ENCODE results near the gene KCNK7.

The KCNK7 gene

GRCh38 chr11:65595543-65596281, at the start of gene KCNK7:
Gene KCNK7, minus strand, starts transcription at chr11:65595800. Its CDS starts 28 bp downstream, at chr11:65595772.
- 0 out of 3 replicates have a peak, but pooled peaks have one; percentile 1 for ATAC-seq (ENCODE audit: insufficient read depth, low read depth)
- no peak within 1 kb of the TSS for H3K27ac ChIP-seq (ENCODE audit: low read length)

GRCh38 chr11:65644837-65645236, 49.2 kb upstream of the KCNK7 start:
- DNase-seq = no peak
- Histone ChIP-seq H3K4me2 (ENCODE audit: insufficient read depth, low read length) (no peak overlapping the region), H3K4me3 (ENCODE audit: low read depth in 1 of 2, low read length in 2 of 2) (no peak overlapping the region), H3K4me1 (ENCODE audit: insufficient read depth, low read length) (peaks cover 6% of the 10 kb centered on the region), H3K79me2 (ENCODE audit: insufficient read depth, low read length) (no peaks in the 10 kb centered on the region), H3K27me3 (ENCODE audit: insufficient read depth, low read length, poor library complexity) (no peaks in the 10 kb centered on the region), H3K9me3 (ENCODE audit: insufficient read depth, low read length, severe bottlenecking) (no peaks in the 10 kb centered on the region), H3K9ac (ENCODE audit: low read depth, low read length) (no peak overlapping the region), H3K36me3 (ENCODE audit: insufficient read depth, low read length) (peaks cover 35% of the 10 kb centered on the region), H2AFZ (ENCODE audit: low read depth, low read length) (no peak overlapping the region), H3K27ac (ENCODE audit: low read length) (no peak overlapping the region), H4K20me1 (ENCODE audit: insufficient read depth, low read length) (no peaks in the 10 kb centered on the region)
- ATAC-seq (ENCODE audit: insufficient read depth, low read depth) = no peak
- TF ChIP-seq CTCF (IDR thresholded peaks at IDR 0.05; ENCODE audit: borderline replicate concordance, extremely low read depth, low read length, poor library complexity, severe bottlenecking) (no peak), EZH2 (IDR thresholded peaks at IDR 0.05; ENCODE audit: borderline replicate concordance, low read depth, low read length, severe bottlenecking) (no peak)

More at GRCh38 chr11:65595543-65596281, at the start of gene KCNK7:
- no peak within 1 kb of the TSS for H3K4me3 ChIP-seq (ENCODE audit: low read depth in 1 of 2, low read length in 2 of 2)
- no peak within 1 kb of the TSS for H2AFZ ChIP-seq (ENCODE audit: low read depth, low read length)
- no peak within 1 kb of the TSS for H3K9ac ChIP-seq (ENCODE audit: low read depth, low read length)
- no peak for DNase-seq
- no peaks in the 10 kb centered on the region; the same call in 1 of the 2 replicates for H4K20me1 ChIP-seq (ENCODE audit: insufficient read depth, low read length)
- TF ChIP-seq EZH2 (IDR thresholded peaks at IDR 0.05; ENCODE audit: borderline replicate concordance, low read depth, low read length, severe bottlenecking) (no peak), CTCF (IDR thresholded peaks at IDR 0.05; ENCODE audit: borderline replicate concordance, extremely low read depth, low read length, poor library complexity, severe bottlenecking) (no peak)
- H3K27me3 ChIP-seq (ENCODE audit: insufficient read depth, low read length, poor library complexity) = no peaks in the 10 kb centered on the region
- no peaks in the 10 kb centered on the region for H3K79me2 ChIP-seq (ENCODE audit: insufficient read depth, low read length)
- no peaks in the 10 kb centered on the region for H3K9me3 ChIP-seq (ENCODE audit: insufficient read depth, low read length, severe bottlenecking)
- H3K4me2 ChIP-seq (ENCODE audit: insufficient read depth, low read length) = no peak within 1 kb of the TSS
- H3K36me3 ChIP-seq (ENCODE audit: insufficient read depth, low read length) = peaks cover 40% of the 10 kb centered on the region
- H3K4me1 ChIP-seq (ENCODE audit: insufficient read depth, low read length) = no peaks in the 10 kb centered on the region

- Histone ChIP-seq H3K27ac (ENCODE audit: low read length) (no peak overlapping the region), H3K9me3 (ENCODE audit: insufficient read depth, low read length, severe bottlenecking) (no peaks in the 10 kb centered on the region), H3K4me3 (ENCODE audit: low read depth in 1 of 2, low read length in 2 of 2) (no peak overlapping the region), H3K9ac (ENCODE audit: low read depth, low read length) (no peak overlapping the region), H2AFZ (ENCODE audit: low read depth, low read length) (no peak overlapping the region), H3K36me3 (ENCODE audit: insufficient read depth, low read length) (peaks cover 28% of the 10 kb centered on the region), H3K4me2 (ENCODE audit: insufficient read depth, low read length) (no peak overlapping the region), H4K20me1 (ENCODE audit: insufficient read depth, low read length) (no peaks in the 10 kb centered on the region), H3K4me1 (ENCODE audit: insufficient read depth, low read length) (peaks cover 15% of the 10 kb centered on the region), H3K79me2 (ENCODE audit: insufficient read depth, low read length) (no peaks in the 10 kb centered on the region; the same call in none of the 2 replicates), H3K27me3 (ENCODE audit: insufficient read depth, low read length, poor library complexity) (no peaks in the 10 kb centered on the region)
- no peak for TF ChIP-seq CTCF (IDR thresholded peaks at IDR 0.05; ENCODE audit: borderline replicate concordance, extremely low read depth, low read length, poor library complexity, severe bottlenecking)
- no peak for TF ChIP-seq EZH2 (IDR thresholded peaks at IDR 0.05; ENCODE audit: borderline replicate concordance, low read depth, low read length, severe bottlenecking)
- DNase-seq (no peak), ATAC-seq (ENCODE audit: insufficient read depth, low read depth) (no peak)
Measured at GRCh38 chr11:65643971-65644370, 48.4 kb upstream of the KCNK7 start.
